Measurements from ENCODE around the gene JAG1. TPM values are rescaled to one million over a fixed set of nuclear protein-coding genes. Genes with fewer than 3 reads are reported as not detected.

Gene JAG1
- total and polyA plus RNA-seq, 9 of the 15 experiments (the other 6 are each of a cell fraction or from before 2014, with no cell fraction given) = 0.04 to 0.40 (median 0.07) TPM

GRCh38 chr20:10632721-10633509 lies 40.9 kb downstream of the JAG1 start:
- WGBS (ENCODE audit: insufficient coverage, low coverage, missing lambda C conversion rate) = 8% methylated on average over 10 of the region's 13 CpGs
- H3K27ac ChIP-seq (ENCODE audit: extremely low read depth, low read depth, low read length) = no peak overlapping the region
- DNase-seq (ENCODE audit: extremely low read depth in 1 of 4, low spot score in 3 of 4) (no peak), ATAC-seq (no peak), FAIRE-seq (no peak)
- no TSS peak for BruUV-seq (replicated peaks)
- TF ChIP-seq UBTF (IDR thresholded peaks at IDR 0.05; ENCODE audit: borderline replicate concordance in 1 of 2, low read depth in 2 of 2, low read length in 2 of 2) (no peak), CBFA2T3 (IDR thresholded peaks at IDR 0.05) (no peak), POLR2H (tag; IDR thresholded peaks at IDR 0.05; ENCODE audit: low read depth) (no peak), ZC3H11A (IDR thresholded peaks at IDR 0.05; ENCODE audit: low read depth, low read length) (no peak), SMAD2 (IDR thresholded peaks at IDR 0.05; ENCODE audit: low read depth, low read length) (no peak), SNAPC5 (CRISPR knock-in tag; IDR thresholded peaks at IDR 0.05) (no peak), ZSCAN29 (IDR thresholded peaks at IDR 0.05) (no peak), THRB (CRISPR knock-in tag; conservative IDR thresholded peaks at IDR 0.05) (no peak), FOXJ2 (tag; IDR thresholded peaks at IDR 0.05) (no peak), CEBPB (tag; IDR thresholded peaks at IDR 0.05) (no peak), TEAD2 (tag; IDR thresholded peaks at IDR 0.05) (no peak)
- no peaks in the 10 kb centered on the region for H3K9me1 ChIP-seq (ENCODE audit: control insufficient read depth, insufficient read depth, low read length)
- H2AFZ ChIP-seq (ENCODE audit: low read depth, low read length) = no peak overlapping the region
- in situ Hi-C loops (cut with MboI) (no loop called here), intact Hi-C loops (cut with micrococcal nuclease) (no loop called here)
- POLR2A ChIA-PET = no interaction called here
- H3K27me3 ChIP-seq (ENCODE audit: control insufficient read depth in 2 of 2, insufficient read depth in 2 of 2, low read length in 2 of 2) = peaks cover 3 to 9% of the 10 kb centered on the region in 2 experiments; a peak in 2 of 5 replicates
- no peak overlapping the region for H3K4me3 ChIP-seq
- H3K9ac ChIP-seq (ENCODE audit: insufficient read depth in 1 of 2, low read depth in 2 of 2, low read length in 2 of 2) = no peak overlapping the region
- no peak overlapping the region for H3K4me2 ChIP-seq (ENCODE audit: insufficient read depth, low read length)
- H3K36me3 ChIP-seq (ENCODE audit: control insufficient read depth, insufficient read depth, low read length) = no peaks in the 10 kb centered on the region
- CTCF ChIA-PET (ENCODE audit: low intra/inter-chr PET ratio) = no interaction called here
- no peaks in the 10 kb centered on the region for H4K20me1 ChIP-seq (replicated peaks; ENCODE audit: control insufficient read depth, insufficient read depth, low read length)
- H3K9me3 ChIP-seq (replicated peaks; ENCODE audit: control insufficient read depth, insufficient read depth, low read depth, low read length) = no peaks in the 10 kb centered on the region
- H3K4me1 ChIP-seq (replicated peaks in 1 of 2; ENCODE audit: control insufficient read depth in 2 of 2, insufficient read depth in 2 of 2, low read length in 2 of 2) = no peaks in the 10 kb centered on the region
- H3K79me2 ChIP-seq (ENCODE audit: control insufficient read depth, insufficient read depth, low read length) = no peaks in the 10 kb centered on the region

All from K562 (cell line).